Measurements from ENCODE around the gene TNFSF9.
"Not testable (repeated sequence)": the region's sequence is repeated elsewhere in the genome, so short reads cannot be mapped to it uniquely, and the experiment has no call there.

Gene TNFSF9

DNA sequence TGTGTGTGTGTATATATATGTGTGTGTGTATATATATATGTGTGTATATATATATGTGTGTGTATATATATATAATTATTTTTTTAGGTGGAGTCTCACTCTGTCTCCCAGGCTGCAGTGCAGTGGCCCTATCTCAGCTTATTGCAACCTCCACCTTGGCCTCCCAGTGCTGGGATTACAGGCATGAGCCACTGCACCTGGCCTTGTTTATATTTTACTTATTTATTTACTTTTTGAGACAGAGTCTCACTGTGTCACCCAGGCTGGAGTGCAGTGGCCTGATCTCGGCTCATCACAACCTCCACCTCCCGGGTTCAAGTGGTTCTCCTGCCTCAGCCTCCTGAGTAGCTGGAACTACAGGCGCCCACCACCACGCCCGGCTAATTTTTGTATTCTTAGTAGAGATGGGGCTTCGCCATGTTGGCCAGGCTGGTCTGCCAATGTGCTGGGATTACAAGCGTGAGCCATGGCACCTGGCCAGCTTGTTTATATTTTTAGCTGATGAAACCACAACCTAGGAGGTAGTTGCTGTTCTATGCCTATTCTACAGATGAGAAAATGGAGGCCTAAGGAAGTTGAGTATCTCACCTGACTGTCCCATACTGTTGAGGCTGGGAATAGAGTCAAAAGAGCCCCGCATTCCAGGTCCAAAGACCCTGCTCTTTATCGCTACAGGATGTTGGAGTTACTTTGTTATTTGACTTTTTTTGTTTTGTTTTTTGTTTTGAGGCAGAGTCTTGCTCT lies 22.6 kb upstream of the TNFSF9 start:
- DNase-seq = not testable (repeated sequence)

DNA sequence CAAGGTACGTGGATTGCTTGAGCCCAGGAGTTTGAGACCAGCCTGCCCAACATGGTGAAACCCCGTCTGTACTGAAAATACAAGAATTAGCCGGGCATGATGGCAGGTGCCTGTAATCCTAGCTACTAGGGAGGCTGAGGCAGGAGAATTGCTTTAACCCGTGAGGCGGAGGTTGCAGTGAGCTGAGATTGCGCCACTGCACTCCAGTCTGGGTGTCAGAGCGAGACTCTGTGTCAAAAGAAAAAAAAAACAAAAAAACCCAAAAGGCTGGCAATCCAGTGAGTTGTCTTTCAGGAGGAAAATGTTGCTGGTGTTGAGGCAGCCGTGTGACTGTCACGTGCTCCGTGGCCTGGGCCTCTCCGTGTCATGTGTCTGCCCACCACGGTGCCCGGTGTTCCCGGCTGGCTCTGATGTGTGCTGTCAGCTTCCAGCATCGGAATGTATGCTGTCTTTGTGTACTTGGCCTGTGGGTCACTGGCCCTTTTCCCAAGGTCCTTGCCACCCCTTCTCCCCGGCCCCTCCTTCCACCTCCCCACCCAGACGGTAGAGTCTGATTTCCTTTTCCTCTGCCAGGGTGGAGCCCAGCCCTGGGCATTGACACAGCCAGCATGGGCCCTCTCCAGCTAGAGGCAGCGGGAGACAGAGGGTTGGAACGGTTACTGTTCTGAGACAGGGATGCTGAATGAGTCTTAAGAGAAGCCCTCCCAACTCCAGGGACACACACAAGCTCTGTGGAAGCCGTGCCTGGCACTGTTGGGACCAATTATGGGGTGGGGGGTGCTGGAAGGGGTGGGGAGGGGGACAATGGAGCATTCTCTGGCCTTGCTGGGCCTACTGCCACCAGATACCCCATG lies 21.5 kb upstream of the TNFSF9 start:
- DNase-seq = no peak

DNA sequence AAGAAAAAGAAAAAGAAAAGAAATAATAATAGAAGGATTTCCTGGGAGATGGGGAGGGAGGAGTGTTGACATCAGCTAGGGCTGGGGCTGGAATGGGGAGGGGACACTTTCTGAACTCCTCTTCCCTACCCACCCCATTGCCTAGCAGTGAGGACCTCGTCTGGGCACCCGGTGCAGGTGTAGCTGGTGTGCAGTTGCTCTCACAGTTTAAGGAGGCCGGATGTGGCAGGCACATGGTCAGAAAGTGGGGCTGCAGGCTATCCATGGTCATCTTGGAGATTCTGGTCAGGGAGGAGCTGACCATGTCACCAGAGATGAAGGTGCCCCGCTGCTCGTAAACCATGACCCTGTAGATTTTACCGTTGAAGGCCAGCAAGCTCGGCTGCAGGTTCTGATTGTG lies 20.2 kb upstream of the TNFSF9 start:
- no peak for DNase-seq

DNA sequence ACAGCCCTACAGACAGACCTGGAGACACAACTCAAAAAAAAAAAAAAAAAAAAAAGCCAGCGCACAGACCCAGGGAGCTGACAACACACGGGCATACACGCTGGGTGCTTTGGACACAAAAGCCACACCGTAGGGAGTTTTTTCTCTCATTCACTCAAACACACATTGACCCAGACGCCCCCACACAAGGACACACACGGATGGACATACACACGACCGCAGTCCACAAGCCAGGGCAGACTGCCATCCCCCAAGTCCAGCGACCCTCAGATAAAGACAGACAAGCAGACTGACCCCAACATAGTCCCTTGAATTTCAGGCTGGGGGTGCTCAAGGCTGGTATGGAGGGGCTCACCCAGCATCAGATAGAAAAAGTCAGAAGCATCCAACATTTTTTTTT lies 16.7 kb upstream of the TNFSF9 start:
- DNase-seq = no peak

DNA sequence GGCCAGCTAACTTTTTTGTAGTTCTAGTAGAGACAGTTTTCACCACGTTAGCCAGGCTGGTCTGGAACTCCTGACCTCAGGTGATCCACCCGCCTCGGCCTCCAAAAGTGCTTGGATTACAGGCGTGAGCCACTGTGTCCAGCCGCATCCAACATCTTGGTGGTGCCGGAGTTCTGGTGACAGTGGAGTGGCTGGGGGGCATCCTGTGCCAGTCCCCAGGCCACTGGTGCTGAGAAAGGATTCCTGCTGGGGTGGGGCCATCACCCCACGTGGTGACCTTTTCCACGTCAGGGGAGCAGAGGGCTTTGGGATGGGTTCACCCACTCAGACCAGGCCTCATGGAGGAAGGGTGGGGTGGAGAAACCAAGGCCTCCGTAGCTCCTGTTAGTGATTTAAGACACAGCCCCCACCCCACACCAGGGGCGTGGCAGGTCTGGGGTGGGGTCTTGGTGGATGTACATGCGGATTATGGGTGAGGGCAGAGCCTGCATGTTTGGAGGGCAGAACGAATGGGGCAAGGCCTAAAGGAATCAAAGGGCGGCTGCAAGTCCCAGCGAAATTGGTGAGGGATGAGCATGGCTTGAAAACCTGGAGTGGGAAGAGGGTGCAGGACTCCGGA lies 15.8 kb upstream of the TNFSF9 start:
- no peak for DNase-seq

DNA sequence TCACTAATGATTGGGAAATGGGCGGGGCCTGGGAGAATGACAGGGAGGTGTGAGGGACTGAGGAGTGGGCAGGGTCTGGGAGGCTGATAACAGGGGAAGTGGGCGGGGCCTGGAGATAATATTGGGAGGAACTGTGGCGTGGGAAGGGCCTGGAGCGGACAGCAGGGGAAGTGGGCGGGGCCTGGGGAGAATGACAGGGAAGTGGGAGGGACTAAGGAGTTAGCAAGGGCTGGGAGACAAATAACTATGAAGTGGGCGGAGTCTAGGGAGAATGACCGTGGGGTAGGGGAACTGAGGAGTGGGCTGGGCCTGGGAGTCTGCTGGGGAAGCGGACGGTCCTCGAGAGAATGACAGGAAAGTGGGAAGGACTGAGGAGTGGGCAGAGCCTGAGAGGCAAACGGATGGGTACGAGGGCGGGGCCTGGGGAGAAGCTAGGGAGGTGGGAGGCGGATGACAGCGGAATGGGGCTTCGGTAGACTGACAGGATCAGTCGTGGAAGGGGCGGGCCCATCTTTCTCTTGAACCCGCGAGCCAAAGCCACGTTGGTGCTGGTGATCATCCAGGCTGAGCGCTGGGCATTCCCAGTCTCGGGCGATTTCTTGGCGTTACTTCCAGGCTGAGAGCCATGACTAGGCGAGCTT lies 14.7 kb upstream of the TNFSF9 start:
- peak; percentile 91 for DNase-seq

DNA sequence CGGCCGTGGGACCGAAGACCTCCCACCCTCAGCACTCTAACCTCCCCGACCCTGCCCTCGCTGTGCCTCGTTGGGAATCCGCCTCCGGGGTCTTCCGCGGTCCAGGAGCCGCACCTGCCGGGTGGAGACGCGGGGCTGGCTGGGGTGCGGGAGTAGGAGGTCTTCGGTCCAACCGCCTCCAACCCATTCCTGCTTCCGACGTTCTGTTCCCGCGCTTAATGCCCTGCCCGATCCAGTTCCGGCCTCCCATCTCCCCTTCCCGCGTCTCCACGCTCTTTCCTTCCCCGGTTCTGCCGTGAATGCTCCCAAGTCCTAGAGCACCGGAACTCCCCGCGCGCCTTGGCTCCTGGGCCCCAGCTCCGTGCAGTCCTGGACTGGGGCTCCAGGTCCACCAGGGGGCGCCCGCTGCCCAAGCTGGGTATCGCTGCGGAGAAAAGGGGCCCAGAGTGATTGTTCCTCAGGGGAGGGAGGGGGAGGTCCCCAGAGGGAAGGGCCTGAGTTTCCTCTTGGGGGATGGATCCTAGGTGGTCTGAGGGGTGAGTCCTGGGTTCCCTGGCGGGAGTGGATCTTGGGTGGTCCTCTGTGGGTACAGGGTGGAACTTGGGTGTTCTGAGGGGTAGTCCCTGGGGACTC lies 14.1 kb upstream of the TNFSF9 start:
- peak; percentile 96 for DNase-seq

DNA sequence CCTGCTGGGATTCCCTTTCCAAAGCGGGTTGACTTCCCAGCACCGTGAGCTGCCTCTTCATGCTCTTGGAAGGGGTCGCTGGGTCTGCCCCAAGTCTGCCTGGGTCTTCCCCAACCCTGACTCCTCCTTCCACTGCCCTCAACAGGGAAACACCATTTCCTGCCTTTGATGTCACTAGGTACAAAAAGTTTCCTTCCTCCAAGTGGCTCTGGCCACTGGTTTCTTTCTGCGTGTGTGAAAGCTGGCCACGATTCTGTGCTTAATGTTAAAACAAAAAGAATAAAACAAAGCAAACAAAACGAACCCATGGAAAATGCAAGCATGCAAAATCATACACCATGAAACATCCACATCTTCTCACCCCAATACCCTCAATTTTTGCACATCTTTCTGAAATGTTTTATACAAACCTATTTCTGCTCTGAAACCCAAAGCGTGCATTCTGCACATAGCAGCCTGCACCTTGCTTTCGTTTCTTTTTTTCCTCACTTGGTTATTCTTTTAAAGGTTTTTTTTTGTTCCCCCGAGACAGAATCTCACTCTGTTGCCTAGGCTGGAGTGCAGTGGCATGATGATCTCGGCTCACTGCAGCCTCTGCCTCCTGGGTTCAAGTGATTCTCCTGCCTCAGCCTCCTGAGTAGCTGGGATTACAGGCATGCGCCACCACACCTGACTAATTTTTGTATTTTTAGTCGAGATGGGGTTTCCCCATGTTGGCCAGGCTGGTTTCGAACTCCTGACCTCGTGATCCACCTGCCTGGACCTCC lies 12.5 kb upstream of the TNFSF9 start:
- DNase-seq = peak; percentile 42

DNA sequence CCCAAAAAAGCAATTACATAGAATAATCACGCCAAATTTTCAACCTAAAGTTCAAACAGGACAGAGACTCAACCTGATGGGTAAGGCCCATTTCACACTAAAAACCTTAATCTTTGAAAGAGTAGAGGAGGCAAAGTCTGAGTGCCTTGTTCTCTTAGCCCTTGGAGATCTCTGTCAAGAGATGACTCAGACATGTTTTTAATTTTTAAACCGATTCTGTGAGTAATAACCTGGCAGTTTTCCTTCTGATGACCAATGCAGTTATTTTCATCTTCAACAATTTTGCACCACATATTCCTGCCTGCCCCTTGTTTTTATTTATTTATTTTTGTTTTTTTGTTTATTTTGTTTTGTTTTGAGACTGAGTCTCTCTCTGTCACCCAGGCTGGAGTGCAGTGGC lies 11.5 kb upstream of the TNFSF9 start:
- DNase-seq = no peak

DNA sequence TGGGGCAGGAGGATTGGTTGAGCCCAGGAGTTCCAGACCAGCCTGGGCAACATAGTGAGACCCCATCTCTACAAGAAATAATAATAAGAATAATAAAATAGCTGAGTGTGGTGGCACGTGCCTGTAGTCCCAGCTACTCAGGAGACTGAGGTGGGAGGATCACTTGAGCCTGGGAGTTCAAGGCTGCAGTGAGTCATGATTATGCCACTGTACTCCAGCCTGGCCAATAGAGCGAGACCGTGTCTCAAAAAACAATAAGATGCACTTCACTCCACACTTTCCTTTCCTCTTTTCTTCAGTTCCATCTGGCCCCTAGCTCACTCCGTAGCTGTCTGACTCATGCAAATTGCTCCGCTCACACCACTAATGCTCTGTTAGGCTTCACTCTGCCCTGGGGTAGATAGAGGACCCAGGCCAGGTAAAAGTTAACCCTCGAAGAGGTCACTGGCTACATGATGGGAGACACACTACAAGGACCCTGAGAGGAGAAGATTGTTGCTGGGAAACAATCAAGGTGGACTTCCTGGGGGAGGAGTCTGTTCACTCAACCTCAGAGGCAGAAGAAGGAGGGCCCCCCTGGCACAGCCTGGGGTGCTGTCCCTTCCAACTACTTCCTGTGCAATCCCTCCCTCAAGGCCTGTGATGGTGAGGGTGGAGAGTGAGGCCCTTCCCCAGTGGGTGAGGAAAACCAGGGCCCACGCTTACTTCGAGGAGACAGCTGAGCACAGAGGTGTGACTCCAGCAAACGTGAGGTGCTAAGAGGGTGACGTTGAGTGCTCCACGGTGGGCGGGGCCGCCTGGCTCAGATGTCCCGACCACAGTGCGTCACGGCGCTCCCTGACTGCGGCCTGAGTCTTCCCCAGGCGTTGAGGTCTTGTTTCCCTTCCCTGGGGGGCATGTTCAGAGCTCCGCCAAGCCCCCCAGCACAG lies 8.8 kb upstream of the TNFSF9 start:
- peak; percentile 62 for DNase-seq

DNA sequence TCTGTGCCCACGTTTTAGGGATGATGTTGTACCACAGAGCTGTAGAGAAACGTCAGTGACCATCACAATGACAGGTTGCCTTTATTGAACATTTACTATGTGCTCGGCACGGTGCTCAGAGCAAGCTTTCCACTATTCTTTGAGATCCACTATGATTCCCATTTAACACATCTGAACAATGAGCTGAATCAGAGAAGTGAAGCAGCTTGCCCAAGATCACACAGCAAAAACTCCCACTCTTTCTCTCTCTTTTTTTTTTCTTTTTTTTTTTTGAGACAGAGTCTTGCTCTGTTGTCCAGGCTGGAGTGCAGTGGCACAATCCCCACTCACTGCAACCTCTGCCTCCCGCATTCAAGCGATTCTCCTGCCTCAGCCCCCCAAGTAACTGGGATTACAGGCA lies 8.1 kb upstream of the TNFSF9 start:
- DNase-seq = no peak

DNA sequence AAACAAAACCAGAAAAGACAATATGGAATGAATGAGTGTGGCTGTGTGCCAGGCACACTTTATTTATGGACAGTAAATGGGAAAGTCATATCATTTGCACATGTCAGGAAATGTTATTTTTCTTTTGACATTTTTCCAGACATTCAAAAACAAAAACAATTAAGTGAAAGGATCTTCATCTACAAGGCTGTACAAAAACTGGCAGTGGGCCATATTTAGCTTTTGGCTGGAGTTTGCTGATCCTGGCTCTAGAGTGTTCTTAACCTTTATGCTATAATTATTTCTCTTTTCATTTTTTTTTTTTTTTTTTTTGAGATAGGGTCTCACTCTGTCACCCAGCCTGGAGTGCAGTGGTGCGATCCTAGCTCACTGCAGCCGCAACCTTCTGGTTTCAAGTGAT lies 6.5 kb upstream of the TNFSF9 start:
- DNase-seq = no peak

DNA sequence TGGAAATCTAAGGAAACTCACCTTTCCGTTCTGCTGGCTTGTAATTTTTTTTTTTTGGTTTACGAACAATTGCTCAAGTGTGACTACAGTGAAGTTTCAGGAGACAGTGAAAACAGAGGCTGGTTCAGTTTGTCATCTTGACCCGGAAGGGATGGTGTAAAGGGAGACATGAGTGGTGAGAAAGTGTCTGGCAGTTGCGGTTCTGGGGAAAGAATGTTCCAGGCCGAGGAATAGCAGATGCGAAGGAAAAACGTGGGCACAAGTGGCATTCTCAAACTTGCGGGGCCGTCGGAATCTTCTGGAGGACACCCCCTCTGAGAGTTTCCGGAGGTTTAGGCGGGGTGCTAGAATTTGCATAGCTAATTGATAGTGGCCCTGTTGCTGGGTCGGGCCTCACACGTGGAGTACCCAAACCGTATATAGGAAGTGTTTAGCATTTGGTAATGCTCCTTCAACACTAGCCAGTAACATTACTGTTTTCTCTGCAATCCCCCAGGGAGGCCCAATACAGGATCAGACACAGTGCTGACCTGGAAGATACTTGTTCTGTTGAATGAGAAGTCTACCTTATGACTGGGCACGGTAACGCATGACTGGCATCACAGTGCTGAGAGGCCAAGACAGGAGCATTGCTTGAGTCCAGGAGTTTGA lies 2.8 kb upstream of the TNFSF9 start:
- DNase-seq = no peak

DNA sequence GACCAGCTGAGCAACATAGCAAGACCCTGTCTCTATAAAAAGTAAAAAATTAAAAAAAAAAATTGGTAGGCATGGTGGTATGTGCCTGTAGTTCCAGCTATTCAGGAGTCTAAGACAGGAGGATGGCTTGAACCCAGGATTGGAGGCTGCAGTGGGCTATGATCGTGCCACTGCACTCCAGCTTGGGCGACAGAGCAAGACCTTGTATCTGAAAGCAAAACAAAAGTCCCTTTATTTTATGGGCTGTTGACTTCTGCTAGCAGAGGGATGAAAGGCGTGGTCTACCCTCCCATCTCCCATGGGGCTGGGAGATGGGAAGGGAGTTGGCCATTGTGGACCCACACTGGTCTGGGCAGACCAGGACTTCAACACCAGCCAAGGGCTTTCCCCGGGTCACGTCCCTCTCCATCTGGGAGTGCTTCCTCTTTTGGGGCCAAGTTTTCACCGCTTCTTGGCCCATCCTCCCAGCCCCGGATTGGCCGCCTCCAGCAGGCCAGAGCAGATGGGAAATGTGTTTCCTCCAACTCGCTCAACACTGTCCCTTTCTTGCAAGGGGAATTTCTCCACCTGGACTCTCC lies 2.2 kb upstream of the TNFSF9 start:
- no peak for DNase-seq

DNA sequence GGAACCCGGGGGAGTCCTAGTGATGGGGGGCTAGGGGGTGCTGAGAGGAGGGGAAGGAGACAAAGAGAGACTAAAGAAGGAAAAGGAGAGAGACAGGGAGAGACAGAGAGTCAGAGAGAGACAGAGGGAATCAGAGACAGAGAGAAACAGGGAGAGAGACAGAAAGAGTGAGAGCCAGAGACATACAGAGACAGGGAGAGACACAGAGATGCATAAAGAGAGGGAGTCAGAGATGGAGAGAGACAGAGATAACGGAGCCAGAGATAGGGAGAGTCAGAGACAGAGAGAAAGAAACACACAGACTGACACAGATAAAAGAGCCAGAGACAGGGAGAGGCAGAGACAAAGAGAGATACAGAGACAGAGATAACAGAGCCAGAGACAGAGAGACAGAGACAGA lies 1.5 kb upstream of the TNFSF9 start:
- DNase-seq = no peak

DNA sequence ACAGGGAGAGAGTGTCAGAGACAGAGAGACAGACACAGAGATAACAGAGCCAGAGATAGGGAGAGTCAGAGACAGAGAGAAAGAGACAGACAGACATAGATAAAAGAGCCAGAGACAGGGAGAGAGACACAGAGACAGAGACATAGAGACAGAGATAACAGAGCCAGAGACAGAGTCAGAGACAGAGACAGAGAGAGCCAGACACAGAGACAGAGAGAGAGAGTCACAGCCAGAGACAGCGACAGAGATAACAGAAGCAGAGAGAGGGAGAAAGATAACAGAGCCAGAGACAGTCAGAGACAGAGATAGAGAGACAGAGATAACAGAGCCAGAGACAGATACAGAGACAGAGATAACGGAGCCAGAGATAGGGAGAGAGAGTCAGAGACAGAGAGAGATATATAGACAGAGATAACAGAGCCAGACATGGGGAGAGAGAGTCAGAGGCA lies 865 bp upstream of the TNFSF9 start:
- DNase-seq = no peak

DNA sequence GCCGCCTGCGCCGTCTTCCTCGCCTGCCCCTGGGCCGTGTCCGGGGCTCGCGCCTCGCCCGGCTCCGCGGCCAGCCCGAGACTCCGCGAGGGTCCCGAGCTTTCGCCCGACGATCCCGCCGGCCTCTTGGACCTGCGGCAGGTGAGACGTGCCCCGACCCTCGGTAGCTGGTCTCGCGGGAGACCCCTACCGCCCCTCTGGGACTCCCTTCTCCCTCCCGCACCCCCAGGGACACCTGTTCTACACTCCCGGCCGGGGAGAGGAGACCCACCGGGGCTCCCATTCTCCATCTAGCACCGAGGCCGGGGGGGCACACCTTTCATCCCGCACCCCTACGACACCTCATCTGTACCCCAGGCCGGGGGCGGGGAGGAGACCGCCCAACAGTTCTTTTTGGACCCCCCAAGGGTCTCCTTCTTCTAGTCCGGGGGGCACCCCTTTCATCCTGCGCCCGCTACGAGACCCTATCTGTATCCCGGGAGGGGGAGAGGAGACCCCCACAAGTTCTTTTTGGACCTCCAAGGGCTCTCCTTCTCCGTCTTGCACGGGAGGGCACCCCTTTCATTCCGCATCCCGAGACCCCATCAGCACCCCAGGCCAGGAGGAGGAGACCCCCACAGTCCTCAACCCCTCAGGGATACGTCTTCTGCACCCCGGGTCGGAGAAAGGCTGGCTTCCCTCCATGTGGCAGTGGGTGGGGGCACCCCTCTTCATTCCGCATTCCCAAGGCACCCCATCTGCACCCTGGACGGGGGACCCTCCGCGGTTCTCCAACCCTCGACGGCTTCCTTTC lies 533 bp downstream of the TNFSF9 start:
- DNase-seq = peak; percentile 29

DNA sequence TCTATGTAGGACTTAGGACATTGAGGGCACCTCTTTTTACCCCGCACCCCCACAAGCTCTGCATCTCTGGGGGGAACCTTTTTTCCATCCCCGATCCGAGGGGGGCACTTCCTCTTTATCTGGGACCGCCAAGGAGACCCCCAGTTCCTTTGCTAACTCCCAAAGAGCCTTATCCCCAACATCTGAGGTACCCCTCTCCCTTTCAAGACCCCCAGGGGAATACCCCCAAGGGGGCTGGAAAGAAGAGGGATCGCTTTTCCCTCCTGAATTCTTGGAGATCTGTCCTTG lies 1.1 kb downstream of the TNFSF9 start:
- no peak for DNase-seq

DNA sequence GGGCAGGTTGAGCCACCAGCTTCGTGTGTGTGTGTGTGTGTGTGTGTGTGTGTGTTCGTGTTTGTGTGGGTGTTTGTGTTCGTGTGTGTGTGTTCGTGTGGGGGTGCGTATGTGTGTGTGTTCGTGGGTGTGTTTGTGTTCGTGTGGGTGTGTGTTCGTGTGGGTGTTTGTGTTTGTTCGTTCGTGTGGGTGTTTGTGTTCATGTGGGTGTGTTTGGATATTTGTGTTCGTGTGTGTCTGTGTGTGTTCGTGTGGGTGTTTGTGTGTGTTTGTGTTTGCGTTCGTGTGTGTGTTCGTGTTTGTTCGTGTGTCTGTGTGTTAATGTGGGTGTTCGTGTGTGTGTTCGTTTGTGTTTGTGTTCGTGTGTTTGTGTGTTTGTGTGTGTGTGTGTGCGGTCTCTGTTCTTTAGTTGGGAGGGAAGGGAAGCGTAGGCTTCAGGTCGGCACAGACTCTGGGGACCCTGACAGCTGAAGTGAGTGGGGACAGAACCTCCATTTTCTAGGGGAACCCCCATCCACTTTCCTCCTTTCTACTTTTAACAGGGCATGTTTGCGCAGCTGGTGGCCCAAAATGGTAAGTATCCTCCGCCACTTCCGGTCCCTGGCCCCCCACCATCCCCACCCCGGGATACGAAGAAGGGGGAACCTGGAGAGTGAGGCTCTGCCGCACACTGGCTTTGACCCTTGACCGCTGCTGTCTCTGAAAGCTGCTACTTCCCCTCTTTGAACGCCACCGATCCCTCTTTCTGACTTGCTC lies 1.6 kb downstream of the TNFSF9 start:
- DNase-seq = peak; percentile 30
